Stomach (tissue), 4 donors: ENCODE measurements around the gene RDH12.
"Not testable (repeated sequence)": the region's sequence is repeated elsewhere in the genome, so short reads cannot be mapped to it uniquely, and the experiment has no call there.

Source experiments
- CTCF ChIP-seq, 7 experiments: fragments of 450-650 bp in 4 of 7; fragments of 200-600 bp in 3 of 7; sonication (generic) in 3 of 7; IDR thresholded peaks; one replicate each; pipeline ENCODE4 v1.5.1; 2016 to 2019; ENCODE audit warnings: antibody characterized with exemption in 7 of 7, control low read depth in 2 of 7, mild to moderate bottlenecking in 1 of 7
- EP300 ChIP-seq: sonication (generic); formaldehyde crosslinking; IDR thresholded peaks from one replicate; pipeline ENCODE4 v1.6.1; 2017; ENCODE audit warnings: antibody characterized with exemption
- POLR2A ChIP-seq, 4 donors: fragments of 450-650 bp; IDR thresholded peaks; one replicate each; pipeline ENCODE4 v1.6.1; 2016; ENCODE audit warnings: antibody characterized with exemption in 4 of 4, control low read depth in 2 of 4, mild to moderate bottlenecking in 1 of 4, moderate library complexity in 1 of 4

- TF ChIP-seq EP300; CTCF (IDR thresholded peaks at IDR 0.05); POLR2A (IDR thresholded peaks at IDR 0.05): not testable (repeated sequence)
These were observed 7.7 kb downstream of the RDH12 start for GRCh38 chr14:67709346-67709745.
